HCT116 (cell line): Measurements from ENCODE around the gene CCDC191. TPM values are rescaled to one million over a fixed set of nuclear protein-coding genes. Genes with fewer than 3 reads are reported as not detected.

Experiments used
- ATAC-seq: fragments of 200-7000 bp; cut with Tn5 transposase; 2 replicates; pipeline ENCODE4 v1.9.1; 2020; ENCODE audit warnings: mild to moderate bottlenecking, moderate library complexity
- BruUV-seq: library from RNA; stranded (reverse); fragments of 400-500 nt; replicated peaks from 2 replicates; lab custom pipeline; 2021; lab: Mats Ljungman, UMichigan
- CTCF ChIA-PET: fragments of 300-600 bp; sonication (Branson Sonifier 250); formaldehyde crosslinking; loops from one replicate; lab custom pipeline; 2021; ENCODE audit warnings: antibody characterized with exemption; lab: Charles Lee
- POLR2A ChIA-PET: fragments of 300-600, 350-600 bp; sonication (Branson Sonifier 250); formaldehyde crosslinking; loops from one replicate; lab custom pipeline; 2021; ENCODE audit warnings: antibody characterized with exemption; lab: Charles Lee
- RAD21 ChIA-PET, 2 experiments: fragments of 300-600 bp; sonication (Branson Sonifier 250); formaldehyde crosslinking; loops; one replicate each; lab custom pipeline; 2023; ENCODE audit warnings: low total read pairs in 2 of 2; ENCODE audit not compliant: uncharacterized antibody in 2 of 2, unreplicated experiment in 2 of 2, low non-redundant PET in 1 of 2; lab: Charles Lee
- DNase-seq: peaks from one replicate; pipeline ENCODE4 v3.0.0-alpha.2; 2010; ENCODE audit warnings: low read depth, low spot score
- H2AFZ ChIP-seq: fragments of 200-600 bp; shearing (Covaris generic), sonication (generic); 2 replicates; pipeline ENCODE4 v1.6.1; 2017; ENCODE audit warnings: low read depth, mixed run types, mixed read lengths, antibody characterized with exemption, low read length; ENCODE audit not compliant: poor library complexity, severe bottlenecking
- H3K27ac ChIP-seq: 2 replicates; pipeline ENCODE4 v1.5.1; 2012; ENCODE audit warnings: low read depth, low read length
- H3K27me3 ChIP-seq: fragments of 200-600 bp; sonication (generic); 2 replicates; pipeline ENCODE4 v1.6.1; 2016; ENCODE audit warnings: mixed run types, low read length, mixed read lengths; ENCODE audit not compliant: insufficient read depth
- H3K36me3 ChIP-seq, 2 experiments: fragments of 200-500 bp in 1 of 2; fragments of 200-600 bp in 1 of 2; sonication (Bioruptor generic) in 1 of 2; sonication (generic) in 1 of 2; 2 replicates each; pipeline versions ENCODE4 v1.5.1 to v1.6.1; 2014 to 2016; ENCODE audit warnings: low read length in 2 of 2, inconsistent platforms in 1 of 2, mixed read lengths in 1 of 2, mixed run types in 1 of 2; ENCODE audit not compliant: insufficient read depth in 2 of 2, control insufficient read depth in 1 of 2
- H3K4me1 ChIP-seq, 2 experiments: fragments of 200-600 bp in 1 of 2; sonication (generic) in 1 of 2; 2 replicates each; pipeline versions ENCODE4 v1.5.1 to v1.6.1; 2012 to 2017; ENCODE audit warnings: low read length in 2 of 2, inconsistent platforms in 1 of 2, mild to moderate bottlenecking in 1 of 2, mixed read lengths in 1 of 2, mixed run types in 1 of 2, moderate library complexity in 1 of 2; ENCODE audit not compliant: insufficient read depth in 2 of 2, control insufficient read depth in 1 of 2
- H3K4me2 ChIP-seq: fragments of 200-600 bp; sonication (generic); 2 replicates; pipeline ENCODE4 v1.6.1; 2017; ENCODE audit warnings: mixed run types, low read length, mixed read lengths
- H3K4me3 ChIP-seq, 2 experiments: fragments of 200-600 bp in 1 of 2; sonication (generic) in 1 of 2; replicated peaks in 1 of 2; 2 replicates each; pipeline ENCODE4 v1.5.1; 2011 to 2016; ENCODE audit warnings: low read length in 2 of 2, control low read depth in 1 of 2, low read depth in 1 of 2, mild to moderate bottlenecking in 1 of 2, mixed read lengths in 1 of 2, mixed run types in 1 of 2
- H3K79me2 ChIP-seq: fragments of 200-600 bp; sonication (generic); 2 replicates; pipeline ENCODE4 v1.6.1; 2017; ENCODE audit warnings: mild to moderate bottlenecking, mixed run types, low read length, moderate library complexity, mixed read lengths; ENCODE audit not compliant: insufficient read depth
- H3K9ac ChIP-seq: fragments of 200-600 bp; sonication (generic); 2 replicates; pipeline ENCODE4 v1.6.1; 2016; ENCODE audit warnings: low read length, mixed read lengths
- H3K9me2 ChIP-seq: fragments of 200-600 bp; sonication (generic), shearing (Covaris generic); 2 replicates; pipeline ENCODE4 v1.6.1; 2017; ENCODE audit warnings: mixed run types, mild to moderate bottlenecking, moderate library complexity; ENCODE audit not compliant: insufficient read depth
- H3K9me3 ChIP-seq, 2 experiments: fragments of 200-500 bp in 1 of 2; fragments of 200-600 bp in 1 of 2; sonication (Bioruptor generic) in 1 of 2; sonication (generic) in 1 of 2; 2 replicates each; pipeline ENCODE4 v1.6.1; 2014 to 2017; ENCODE audit warnings: low read length in 2 of 2, mixed read lengths in 2 of 2, inconsistent platforms in 1 of 2, low read depth in 1 of 2, mild to moderate bottlenecking in 1 of 2, mixed run types in 1 of 2, moderate library complexity in 1 of 2; ENCODE audit not compliant: control insufficient read depth in 1 of 2, insufficient read depth in 1 of 2
- H4K20me1 ChIP-seq: fragments of 200-600 bp; sonication (generic), shearing (Covaris generic); 2 replicates; pipeline ENCODE4 v1.6.1; 2017; ENCODE audit warnings: mixed run types, mild to moderate bottlenecking, moderate library complexity; ENCODE audit not compliant: insufficient read depth
- CBX3 ChIP-seq: IDR thresholded peaks from 2 replicates; pipeline ENCODE4 v1.6.1; 2012; ENCODE audit warnings: low read depth
- ELF1 ChIP-seq: IDR thresholded peaks from 2 replicates; pipeline ENCODE4 v1.6.1; 2012; ENCODE audit warnings: low read depth, borderline replicate concordance
- EZH2 ChIP-seq: fragments of 200-600 bp; sonication (generic); IDR thresholded peaks from 2 replicates; pipeline ENCODE4 v1.6.1; 2017; ENCODE audit warnings: antibody characterized with exemption, mixed run types
- EZH2phosphoT487 ChIP-seq: fragments of 200-600 bp; IDR thresholded peaks from 2 replicates; pipeline ENCODE4 v1.6.1; 2018; ENCODE audit warnings: antibody characterized with exemption, borderline replicate concordance
- FOSL1 ChIP-seq: IDR thresholded peaks from 2 replicates; pipeline ENCODE4 v1.6.1; 2012; ENCODE audit warnings: low read depth
- JUND ChIP-seq: IDR thresholded peaks from 2 replicates; pipeline ENCODE4 v1.6.1; 2012
- POLR2A ChIP-seq: IDR thresholded peaks from 2 replicates; pipeline ENCODE4 v1.7.0; 2011; ENCODE audit warnings: borderline replicate concordance; ENCODE audit not compliant: insufficient read depth, insufficient read length; ENCODE audit errors: extremely low read depth
- POLR2AphosphoS5 ChIP-seq: IDR thresholded peaks from 2 replicates; pipeline ENCODE4 v1.6.1; 2011; ENCODE audit warnings: mild to moderate bottlenecking, low read depth, low read length, moderate library complexity
- RAD21 ChIP-seq: IDR thresholded peaks from 2 replicates; pipeline ENCODE4 v1.6.1; 2012; ENCODE audit warnings: low read depth, mild to moderate bottlenecking
- SIN3A ChIP-seq: IDR thresholded peaks from 2 replicates; pipeline ENCODE4 v1.6.1; 2012; ENCODE audit warnings: low read depth
- SP1 ChIP-seq: IDR thresholded peaks from 2 replicates; pipeline ENCODE4 v1.6.1; 2012; ENCODE audit warnings: low read depth
- SRF ChIP-seq: IDR thresholded peaks from 2 replicates; pipeline ENCODE4 v1.6.1; 2012; ENCODE audit warnings: low read depth
- TCF7L2 ChIP-seq: IDR thresholded peaks from 2 replicates; pipeline ENCODE4 v1.7.0; 2011; ENCODE audit warnings: borderline replicate concordance, inconsistent platforms; ENCODE audit not compliant: insufficient read depth, insufficient read length; ENCODE audit errors: extremely low read depth
- ZNF274 ChIP-seq: fragments of 200-500 bp; sonication (Bioruptor generic); IDR thresholded peaks from 2 replicates; pipeline ENCODE4 v1.6.1; 2014; ENCODE audit warnings: mild to moderate bottlenecking, low read depth, low read length, inconsistent platforms
- intact Hi-C: fragments of 100-400 bp; cut with micrococcal nuclease; formaldehyde crosslinking; loops from 2 replicates; pipeline ENCODE4 v1.10.0; 2022
- total RNA-seq: library from RNA; stranded (reverse); gene quantifications from one replicate; pipeline ENCODE4 v1.2.1, GENCODE V29; 2021; ENCODE audit not compliant: unreplicated experiment
- TF ChIP-seq, protein P1 (sequence below): IDR thresholded peaks from 2 replicates; pipeline ENCODE4 v1.6.1; 2012
- TF ChIP-seq, protein P2 (sequence below): IDR thresholded peaks from 2 replicates; pipeline ENCODE4 v1.6.1; 2012
- TF ChIP-seq, protein P3 (sequence below): IDR thresholded peaks from 2 replicates; pipeline ENCODE4 v1.6.1; 2012; ENCODE audit warnings: low read depth
- TF ChIP-seq, protein P4 (sequence below), 3 experiments: fragments of 200-600 bp in 1 of 3; sonication (generic) in 1 of 3; IDR thresholded peaks in 2 of 3; conservative IDR thresholded peaks in 1 of 3; 2 replicates each; pipeline ENCODE4 v1.5.1; 2012 to 2017; ENCODE audit warnings: low read depth in 2 of 3, low read length in 2 of 3, antibody characterized with exemption in 1 of 3, borderline replicate concordance in 1 of 3, control low read depth in 1 of 3, mild to moderate bottlenecking in 1 of 3, mixed read lengths in 1 of 3, mixed run types in 1 of 3, moderate library complexity in 1 of 3; ENCODE audit not compliant: insufficient read depth in 1 of 3
- TF ChIP-seq, protein P5 (sequence below): IDR thresholded peaks from 2 replicates; pipeline ENCODE4 v1.6.1; 2011; ENCODE audit warnings: mild to moderate bottlenecking, low read length, moderate library complexity; ENCODE audit not compliant: insufficient replicate concordance; ENCODE audit errors: extremely low read depth

CCDC191 gene
- total RNA-seq, 1 experiment from 2014 or later: 4.1 TPM

DNA sequence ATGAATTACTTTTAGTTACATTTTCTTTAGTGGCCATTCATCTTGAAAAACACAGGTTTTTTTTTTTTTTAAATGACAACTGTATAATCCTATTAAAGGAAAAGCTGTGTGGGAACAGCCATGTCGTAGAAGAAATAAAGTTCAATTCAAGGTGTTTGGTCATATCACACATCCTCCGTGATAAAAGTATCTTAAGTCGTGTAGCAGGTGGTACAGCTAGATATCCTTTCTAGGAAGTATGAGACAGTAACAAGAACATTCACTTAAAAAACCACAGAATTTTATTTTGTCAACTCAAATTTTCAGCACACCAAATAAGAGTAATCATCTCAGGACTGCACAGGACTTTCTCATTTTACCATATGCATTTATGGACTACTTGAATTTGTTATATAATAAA, 92.4 kb downstream of the CCDC191 start:
- no peak overlapping the region for H3K4me3 ChIP-seq
- RAD21 ChIA-PET: no interaction called here
- H3K4me1 ChIP-seq: no peaks in the 10 kb centered on the region
- no peaks in the 10 kb centered on the region for H3K79me2 ChIP-seq
- no peak overlapping the region for H2AFZ ChIP-seq
- H3K36me3 ChIP-seq: peaks cover 2 to 3% of the 10 kb centered on the region in 2 experiments; a peak in 2 of 4 replicates
- no peak overlapping the region for H3K4me2 ChIP-seq
- intact Hi-C loops: no loop called here
- H3K27ac ChIP-seq: no peak overlapping the region
- POLR2A ChIA-PET: no interaction called here
- no peaks in the 10 kb centered on the region for H3K9me2 ChIP-seq
- no peaks in the 10 kb centered on the region for H3K27me3 ChIP-seq
- ATAC-seq (no peak), DNase-seq (no peak)
- no TSS peak for BruUV-seq
- CTCF ChIA-PET: no interaction called here
- H3K9ac ChIP-seq: no peak overlapping the region
- no peaks in the 10 kb centered on the region for H3K9me3 ChIP-seq
- TF ChIP-seq FOSL1 (no peak), SP1 (no peak), SRF (no peak), SIN3A (no peak), CBX3 (no peak), RAD21 (no peak), JUND (no peak), EZH2 (no peak), EZH2phosphoT487 (no peak), ELF1 (no peak), TCF7L2 (no peak), ZNF274 (no peak), POLR2A (no peak), POLR2AphosphoS5 (no peak)
- TF ChIP-seq, protein P1, sequence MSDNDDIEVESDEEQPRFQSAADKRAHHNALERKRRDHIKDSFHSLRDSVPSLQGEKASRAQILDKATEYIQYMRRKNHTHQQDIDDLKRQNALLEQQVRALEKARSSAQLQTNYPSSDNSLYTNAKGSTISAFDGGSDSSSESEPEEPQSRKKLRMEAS: no peak
- TF ChIP-seq, protein P2, sequence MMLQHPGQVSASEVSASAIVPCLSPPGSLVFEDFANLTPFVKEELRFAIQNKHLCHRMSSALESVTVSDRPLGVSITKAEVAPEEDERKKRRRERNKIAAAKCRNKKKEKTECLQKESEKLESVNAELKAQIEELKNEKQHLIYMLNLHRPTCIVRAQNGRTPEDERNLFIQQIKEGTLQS: no peak
- TF ChIP-seq, protein P3, sequence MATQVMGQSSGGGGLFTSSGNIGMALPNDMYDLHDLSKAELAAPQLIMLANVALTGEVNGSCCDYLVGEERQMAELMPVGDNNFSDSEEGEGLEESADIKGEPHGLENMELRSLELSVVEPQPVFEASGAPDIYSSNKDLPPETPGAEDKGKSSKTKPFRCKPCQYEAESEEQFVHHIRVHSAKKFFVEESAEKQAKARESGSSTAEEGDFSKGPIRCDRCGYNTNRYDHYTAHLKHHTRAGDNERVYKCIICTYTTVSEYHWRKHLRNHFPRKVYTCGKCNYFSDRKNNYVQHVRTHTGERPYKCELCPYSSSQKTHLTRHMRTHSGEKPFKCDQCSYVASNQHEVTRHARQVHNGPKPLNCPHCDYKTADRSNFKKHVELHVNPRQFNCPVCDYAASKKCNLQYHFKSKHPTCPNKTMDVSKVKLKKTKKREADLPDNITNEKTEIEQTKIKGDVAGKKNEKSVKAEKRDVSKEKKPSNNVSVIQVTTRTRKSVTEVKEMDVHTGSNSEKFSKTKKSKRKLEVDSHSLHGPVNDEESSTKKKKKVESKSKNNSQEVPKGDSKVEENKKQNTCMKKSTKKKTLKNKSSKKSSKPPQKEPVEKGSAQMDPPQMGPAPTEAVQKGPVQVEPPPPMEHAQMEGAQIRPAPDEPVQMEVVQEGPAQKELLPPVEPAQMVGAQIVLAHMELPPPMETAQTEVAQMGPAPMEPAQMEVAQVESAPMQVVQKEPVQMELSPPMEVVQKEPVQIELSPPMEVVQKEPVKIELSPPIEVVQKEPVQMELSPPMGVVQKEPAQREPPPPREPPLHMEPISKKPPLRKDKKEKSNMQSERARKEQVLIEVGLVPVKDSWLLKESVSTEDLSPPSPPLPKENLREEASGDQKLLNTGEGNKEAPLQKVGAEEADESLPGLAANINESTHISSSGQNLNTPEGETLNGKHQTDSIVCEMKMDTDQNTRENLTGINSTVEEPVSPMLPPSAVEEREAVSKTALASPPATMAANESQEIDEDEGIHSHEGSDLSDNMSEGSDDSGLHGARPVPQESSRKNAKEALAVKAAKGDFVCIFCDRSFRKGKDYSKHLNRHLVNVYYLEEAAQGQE: no peak
- TF ChIP-seq, protein P4, sequence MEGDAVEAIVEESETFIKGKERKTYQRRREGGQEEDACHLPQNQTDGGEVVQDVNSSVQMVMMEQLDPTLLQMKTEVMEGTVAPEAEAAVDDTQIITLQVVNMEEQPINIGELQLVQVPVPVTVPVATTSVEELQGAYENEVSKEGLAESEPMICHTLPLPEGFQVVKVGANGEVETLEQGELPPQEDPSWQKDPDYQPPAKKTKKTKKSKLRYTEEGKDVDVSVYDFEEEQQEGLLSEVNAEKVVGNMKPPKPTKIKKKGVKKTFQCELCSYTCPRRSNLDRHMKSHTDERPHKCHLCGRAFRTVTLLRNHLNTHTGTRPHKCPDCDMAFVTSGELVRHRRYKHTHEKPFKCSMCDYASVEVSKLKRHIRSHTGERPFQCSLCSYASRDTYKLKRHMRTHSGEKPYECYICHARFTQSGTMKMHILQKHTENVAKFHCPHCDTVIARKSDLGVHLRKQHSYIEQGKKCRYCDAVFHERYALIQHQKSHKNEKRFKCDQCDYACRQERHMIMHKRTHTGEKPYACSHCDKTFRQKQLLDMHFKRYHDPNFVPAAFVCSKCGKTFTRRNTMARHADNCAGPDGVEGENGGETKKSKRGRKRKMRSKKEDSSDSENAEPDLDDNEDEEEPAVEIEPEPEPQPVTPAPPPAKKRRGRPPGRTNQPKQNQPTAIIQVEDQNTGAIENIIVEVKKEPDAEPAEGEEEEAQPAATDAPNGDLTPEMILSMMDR (IDR thresholded peaks at IDR 0.05 in 2 of 3, conservative IDR thresholded peaks at IDR 0.05 in 1 of 3; ENCODE audit: borderline replicate concordance in 1 of 3, insufficient read depth in 1 of 3, low read depth in 2 of 3, low read length in 2 of 3): no peak
- TF ChIP-seq, protein P5, sequence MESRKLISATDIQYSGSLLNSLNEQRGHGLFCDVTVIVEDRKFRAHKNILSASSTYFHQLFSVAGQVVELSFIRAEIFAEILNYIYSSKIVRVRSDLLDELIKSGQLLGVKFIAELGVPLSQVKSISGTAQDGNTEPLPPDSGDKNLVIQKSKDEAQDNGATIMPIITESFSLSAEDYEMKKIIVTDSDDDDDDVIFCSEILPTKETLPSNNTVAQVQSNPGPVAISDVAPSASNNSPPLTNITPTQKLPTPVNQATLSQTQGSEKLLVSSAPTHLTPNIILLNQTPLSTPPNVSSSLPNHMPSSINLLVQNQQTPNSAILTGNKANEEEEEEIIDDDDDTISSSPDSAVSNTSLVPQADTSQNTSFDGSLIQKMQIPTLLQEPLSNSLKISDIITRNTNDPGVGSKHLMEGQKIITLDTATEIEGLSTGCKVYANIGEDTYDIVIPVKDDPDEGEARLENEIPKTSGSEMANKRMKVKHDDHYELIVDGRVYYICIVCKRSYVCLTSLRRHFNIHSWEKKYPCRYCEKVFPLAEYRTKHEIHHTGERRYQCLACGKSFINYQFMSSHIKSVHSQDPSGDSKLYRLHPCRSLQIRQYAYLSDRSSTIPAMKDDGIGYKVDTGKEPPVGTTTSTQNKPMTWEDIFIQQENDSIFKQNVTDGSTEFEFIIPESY: no peak
- no peaks in the 10 kb centered on the region for H4K20me1 ChIP-seq
